A673 (cell line): ENCODE results near the gene COQ8B. TPM values are rescaled to one million over a fixed set of nuclear protein-coding genes. Genes with fewer than 3 reads are reported as not detected.

ENCODE experiments used
- BruUV-seq: library from RNA; stranded (reverse); fragments of 400-500 nt; replicated peaks from 2 replicates; lab custom pipeline; 2021; lab: Mats Ljungman, UMichigan
- CTCF ChIA-PET: fragments of 300-600 bp; sonication (Branson Sonifier 250); formaldehyde crosslinking; loops from one replicate; lab custom pipeline; 2022; ENCODE audit warnings: antibody characterized with exemption; lab: Charles Lee
- POLR2A ChIA-PET: fragments of 300-600 bp; sonication (Branson Sonifier 250); formaldehyde crosslinking; loops from one replicate; lab custom pipeline; 2022; ENCODE audit warnings: antibody characterized with exemption; ENCODE audit not compliant: low non-redundant PET; lab: Charles Lee
- DNase-seq: peaks from one replicate; pipeline ENCODE4 v3.0.0-alpha.2; 2015; ENCODE audit warnings: low spot score
- H3K27ac ChIP-seq: fragments of 200-600 bp; sonication (generic); 2 replicates; pipeline ENCODE4 v1.5.1; 2016; ENCODE audit warnings: mixed run types, low read depth, mild to moderate bottlenecking, mixed read lengths, antibody characterized with exemption, low read length; ENCODE audit not compliant: poor library complexity, severe bottlenecking
- H3K27me3 ChIP-seq: fragments of 200-600 bp; sonication (generic); replicated peaks from 2 replicates; pipeline ENCODE4 v1.6.1; 2017; ENCODE audit warnings: mixed run types, low read depth, mild to moderate bottlenecking, mixed read lengths, antibody characterized with exemption, low read length; ENCODE audit not compliant: insufficient read depth, poor library complexity
- H3K36me3 ChIP-seq: fragments of 200-600 bp; sonication (generic); 2 replicates; pipeline ENCODE4 v1.6.1; 2016; ENCODE audit warnings: mixed run types, mild to moderate bottlenecking, mixed read lengths, antibody characterized with exemption, low read length; ENCODE audit not compliant: insufficient read depth, poor library complexity, severe bottlenecking
- H3K4me1 ChIP-seq: fragments of 200-600 bp; sonication (generic); 2 replicates; pipeline ENCODE4 v1.6.1; 2017; ENCODE audit warnings: mixed run types, mild to moderate bottlenecking, mixed read lengths, antibody characterized with exemption, low read length; ENCODE audit not compliant: insufficient read depth, poor library complexity, severe bottlenecking
- H3K4me3 ChIP-seq: fragments of 200-600 bp; sonication (generic); 2 replicates; pipeline ENCODE4 v1.5.1; 2016; ENCODE audit warnings: low read depth, mixed run types, mild to moderate bottlenecking, mixed read lengths, low read length; ENCODE audit not compliant: poor library complexity, severe bottlenecking
- H3K9me3 ChIP-seq: fragments of 200-600 bp; sonication (generic); 2 replicates; pipeline ENCODE4 v1.6.1; 2016; ENCODE audit warnings: mixed run types, low read depth, mild to moderate bottlenecking, mixed read lengths, antibody characterized with exemption, low read length; ENCODE audit not compliant: poor library complexity, severe bottlenecking
- EZH2 ChIP-seq: fragments of 200-600 bp; sonication (generic); IDR thresholded peaks from 2 replicates; pipeline ENCODE4 v1.6.1; 2017; ENCODE audit warnings: borderline replicate concordance, low read depth, mild to moderate bottlenecking, mixed read lengths, antibody characterized with exemption, low read length; ENCODE audit not compliant: poor library complexity, severe bottlenecking
- intact Hi-C: fragments of 100-400 bp; cut with micrococcal nuclease; formaldehyde crosslinking; loops from one replicate; pipeline ENCODE4 v1.10.0; 2022; ENCODE audit not compliant: unreplicated experiment
- total RNA-seq: library from RNA; stranded (reverse); gene quantifications from 2 replicates; pipeline ENCODE4 v1.2.3, GENCODE V29; 2021
- TF ChIP-seq, protein P1 (sequence below): fragments of 300-800, 200-600 bp; sonication (generic); conservative IDR thresholded peaks from 2 replicates; pipeline ENCODE4 v1.5.1; 2017; ENCODE audit warnings: low read depth, mild to moderate bottlenecking, antibody characterized with exemption, low read length, moderate library complexity, mixed read lengths

The COQ8B gene
- total RNA-seq, 1 experiment from 2014 or later, result 34.1 TPM

DNA sequence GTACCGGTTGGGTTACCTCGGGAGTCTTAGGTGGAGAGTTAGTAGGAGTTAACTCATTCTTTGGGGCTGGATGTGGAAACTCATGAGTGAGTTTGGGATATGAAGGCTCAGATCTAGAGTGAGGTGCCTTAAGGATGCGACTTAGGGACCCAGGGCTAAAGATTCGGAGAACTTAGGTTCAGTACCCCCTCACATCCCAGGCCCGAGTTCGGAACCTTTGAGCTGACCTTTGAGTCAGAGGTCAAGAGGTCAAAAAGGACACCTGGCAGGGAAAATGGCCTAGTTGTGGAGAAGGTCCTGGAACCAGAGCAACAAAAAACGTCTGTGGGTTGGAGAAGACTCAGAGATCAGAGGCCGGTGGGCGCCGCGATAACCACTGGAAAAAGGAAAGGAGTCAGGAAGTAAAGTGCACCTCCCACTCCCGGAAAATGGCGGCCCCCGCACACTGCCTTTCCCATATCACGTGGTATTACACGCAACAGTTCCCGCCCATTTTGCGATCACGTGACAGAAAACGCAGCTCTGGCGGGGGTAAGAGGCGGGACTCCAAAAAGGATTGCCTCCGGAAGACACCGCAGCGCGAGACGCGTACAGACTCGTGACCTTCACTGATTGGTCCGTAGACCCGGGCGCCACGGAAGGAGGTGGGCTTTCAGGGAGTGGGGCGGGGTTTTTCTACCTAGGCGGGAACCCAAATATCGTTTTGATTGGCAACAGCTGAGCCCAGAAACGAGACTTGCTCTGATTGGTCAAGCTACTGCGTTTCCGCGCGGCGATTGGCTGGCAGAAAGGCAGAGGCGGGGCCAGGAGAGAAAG is 33.6 kb upstream of the COQ8B start, which contains the start of gene ACTMAP:
Gene ACTMAP, minus strand, starts transcription at position 420 of the 816 bp plus-strand sequence. CDS start 674 bp downstream, outside the sequence.
- peaks cover 4% of the 10 kb centered on the region for H3K36me3 ChIP-seq
- intact Hi-C loops, result loop anchor here (1.0 to 2.0 kb wide), 2 partner anchors 28 to 49 kb away; partner anchors contain the start of genes EGLN2 and RAB4B
- DNase-seq, result peak; percentile 100
- BruUV-seq, result TSS peak; percentile 96
- no peaks in the 10 kb centered on the region for H3K9me3 ChIP-seq
- ChIA-PET CTCF (interaction anchor here (1.0 to 1.1 kb wide), 2 partner anchors 28 to 56 kb away, joined by 3 to 4 read pairs; no protein-coding TSS in a partner anchor), POLR2A (interaction anchor here (0.5 to 0.7 kb wide), 3 partner anchors 28 to 420 kb away, joined by 3 read pairs; partner anchors contain the start of gene RAB4B)
- H3K27ac ChIP-seq, result peak within 1 kb of the TSS; percentile 97
- peaks cover 8% of the 10 kb centered on the region for H3K4me1 ChIP-seq
- H3K27me3 ChIP-seq, result no peaks in the 10 kb centered on the region
- H3K4me3 ChIP-seq, result peak within 1 kb of the TSS; percentile 90
- TF ChIP-seq, protein P1, sequence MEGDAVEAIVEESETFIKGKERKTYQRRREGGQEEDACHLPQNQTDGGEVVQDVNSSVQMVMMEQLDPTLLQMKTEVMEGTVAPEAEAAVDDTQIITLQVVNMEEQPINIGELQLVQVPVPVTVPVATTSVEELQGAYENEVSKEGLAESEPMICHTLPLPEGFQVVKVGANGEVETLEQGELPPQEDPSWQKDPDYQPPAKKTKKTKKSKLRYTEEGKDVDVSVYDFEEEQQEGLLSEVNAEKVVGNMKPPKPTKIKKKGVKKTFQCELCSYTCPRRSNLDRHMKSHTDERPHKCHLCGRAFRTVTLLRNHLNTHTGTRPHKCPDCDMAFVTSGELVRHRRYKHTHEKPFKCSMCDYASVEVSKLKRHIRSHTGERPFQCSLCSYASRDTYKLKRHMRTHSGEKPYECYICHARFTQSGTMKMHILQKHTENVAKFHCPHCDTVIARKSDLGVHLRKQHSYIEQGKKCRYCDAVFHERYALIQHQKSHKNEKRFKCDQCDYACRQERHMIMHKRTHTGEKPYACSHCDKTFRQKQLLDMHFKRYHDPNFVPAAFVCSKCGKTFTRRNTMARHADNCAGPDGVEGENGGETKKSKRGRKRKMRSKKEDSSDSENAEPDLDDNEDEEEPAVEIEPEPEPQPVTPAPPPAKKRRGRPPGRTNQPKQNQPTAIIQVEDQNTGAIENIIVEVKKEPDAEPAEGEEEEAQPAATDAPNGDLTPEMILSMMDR, result no peak
- TF ChIP-seq EZH2, result no peak

DNA sequence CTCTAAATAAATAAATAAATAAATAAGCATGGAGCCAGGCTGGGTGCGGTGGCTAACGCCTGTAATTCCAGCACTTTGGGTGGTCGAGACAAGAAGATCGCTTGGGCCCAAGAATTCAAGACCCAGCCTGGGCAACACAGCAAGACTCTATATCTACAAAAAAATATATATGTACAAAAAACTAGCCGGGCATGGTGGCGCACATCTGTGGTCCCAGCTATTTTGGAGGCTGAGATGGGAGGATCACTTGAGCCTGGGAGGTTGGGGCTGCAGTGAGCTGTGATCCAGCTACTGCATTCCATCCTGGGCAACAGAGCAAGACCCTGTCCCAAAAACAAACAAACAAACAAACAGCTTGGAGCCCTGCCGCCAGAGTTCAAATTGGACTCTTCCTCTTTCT is 30.9 kb upstream of the COQ8B start:
- intact Hi-C loops, result no loop called here
- Histone ChIP-seq H3K36me3 (peaks cover under 1% of the 10 kb centered on the region), H3K4me1 (peaks cover 8% of the 10 kb centered on the region), H3K9me3 (no peaks in the 10 kb centered on the region), H3K27me3 (no peaks in the 10 kb centered on the region), H3K4me3 (no peak overlapping the region), H3K27ac (no peak overlapping the region)
- DNase-seq, result no peak
- ChIA-PET POLR2A (no interaction called here), CTCF (no interaction called here)
- TF ChIP-seq, protein P1, result no peak
- TF ChIP-seq EZH2, result no peak
- BruUV-seq, result no TSS peak

DNA sequence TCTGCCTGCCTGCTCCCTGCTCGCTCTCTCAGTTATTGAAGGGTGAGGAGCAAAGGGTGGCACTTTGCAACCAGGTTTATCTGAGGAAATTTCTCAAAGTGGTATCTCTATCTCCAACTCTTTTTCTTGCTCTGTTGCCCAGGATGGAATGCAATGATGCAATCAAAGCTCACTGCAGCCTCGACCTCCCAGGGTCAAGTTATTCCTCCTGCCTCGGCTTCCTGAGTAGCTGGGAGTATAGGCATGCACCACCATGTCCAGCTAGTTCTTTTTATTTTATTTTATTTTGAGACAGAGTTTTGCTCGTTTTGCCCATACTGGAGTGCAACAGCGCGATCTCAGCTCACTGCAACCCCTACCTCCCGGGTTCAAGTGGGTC is 28.7 kb upstream of the COQ8B start:
- Histone ChIP-seq H3K27ac (peak overlapping the region; percentile 61), H3K4me1 (peaks cover 8% of the 10 kb centered on the region), H3K4me3 (no peak overlapping the region), H3K36me3 (no peaks in the 10 kb centered on the region), H3K27me3 (no peaks in the 10 kb centered on the region), H3K9me3 (no peaks in the 10 kb centered on the region)
- no TSS peak for BruUV-seq
- no peak for TF ChIP-seq EZH2
- TF ChIP-seq, protein P1, result no peak
- DNase-seq, result no peak
- ChIA-PET CTCF (no interaction called here), POLR2A (no interaction called here)
- intact Hi-C loops, result no loop called here
